Gastroesophageal sphincter (tissue), 4 donors: ENCODE data around the gene BMPR2. TPM values are rescaled to one million over a fixed set of nuclear protein-coding genes. Genes with fewer than 3 reads are reported as not detected.
A peak's percentile ranks its signal among the peaks of the same experiment; 100 is the strongest.

ENCODE experiments used
- ATAC-seq: fragments of 150-250 bp; one replicate; pipeline ENCODE4 v1.9.1; 2016; ENCODE audit warnings: mild to moderate bottlenecking, moderate library complexity
- H3K27ac ChIP-seq, 4 donors: fragments of 200-600 bp; sonication (generic) in 3 of 4; 1 replicate in 3 of 4; 2 replicates in 1 of 4; pipeline ENCODE4 v1.5.1; 2016 to 2019
- H3K27me3 ChIP-seq: fragments of 200-600 bp; sonication (generic); one replicate; pipeline ENCODE4 v1.5.1; 2019
- H3K36me3 ChIP-seq, 2 donors: fragments of 200-600 bp; sonication (generic); one replicate each; pipeline ENCODE4 v1.5.1; 2019; ENCODE audit warnings: control low read depth in 1 of 2
- H3K4me1 ChIP-seq, 3 donors: fragments of 200-600 bp; sonication (generic); 1 replicate in 2 of 3; 2 replicates in 1 of 3; pipeline ENCODE4 v1.5.1; 2016 to 2019; ENCODE audit warnings: control low read depth in 2 of 3
- H3K4me3 ChIP-seq, 2 donors: fragments of 200-600 bp; sonication (generic); one replicate each; pipeline ENCODE4 v1.5.1; 2019; ENCODE audit warnings: mild to moderate bottlenecking in 1 of 2, moderate library complexity in 1 of 2
- H3K9me3 ChIP-seq, 3 donors: fragments of 200-600 bp; sonication (generic); one replicate each; pipeline ENCODE4 v1.5.1; 2017 to 2019; ENCODE audit warnings: control low read depth in 2 of 3
- CTCF ChIP-seq, 4 experiments: fragments of 200-600 bp in 2 of 4; fragments of 450-650 bp in 2 of 4; sonication (generic) in 1 of 4; IDR thresholded peaks; one replicate each; pipeline ENCODE4 v1.5.1; 2017 to 2019; ENCODE audit warnings: antibody characterized with exemption in 4 of 4, mild to moderate bottlenecking in 2 of 4, moderate library complexity in 2 of 4
- EP300 ChIP-seq: sonication (generic); formaldehyde crosslinking; IDR thresholded peaks from one replicate; pipeline ENCODE4 v1.6.1; 2017; ENCODE audit warnings: antibody characterized with exemption, mild to moderate bottlenecking
- POLR2A ChIP-seq, 2 donors: fragments of 450-650 bp; IDR thresholded peaks; one replicate each; pipeline ENCODE4 v1.6.1; 2017; ENCODE audit warnings: antibody characterized with exemption in 2 of 2, mild to moderate bottlenecking in 2 of 2, moderate library complexity in 1 of 2
- POLR2AphosphoS5 ChIP-seq: sonication (generic); formaldehyde crosslinking; IDR thresholded peaks from one replicate; pipeline ENCODE4 v1.6.1; 2017; ENCODE audit warnings: antibody characterized with exemption
- WGBS, 2 donors: methylation state at CpG; one replicate each; pipeline ENCODE4 v1.1.5; 2018; ENCODE audit warnings: low coverage in 1 of 2; 5-methylcytosine and 5-hydroxymethylcytosine counted together
- total RNA-seq, 4 donors: library from RNA; depleted of rRNA; stranded (reverse); fragments of >200 nt; gene quantifications; one replicate each; pipeline ENCODE4 v1.1.0, GENCODE V29; 2016

The BMPR2 gene
- total RNA-seq, 4 donors from 2014 or later, result 53.4 to 86.9 (median 70.0) TPM

- ATAC-seq, result no peak
- TF ChIP-seq EP300 (no peak), CTCF (IDR thresholded peaks at IDR 0.05) (no peak), POLR2AphosphoS5 (no peak), POLR2A (IDR thresholded peaks at IDR 0.05) (no peak)
- no peaks in the 10 kb centered on the region for H3K27me3 ChIP-seq
- H3K36me3 ChIP-seq, result no peaks in the 10 kb centered on the region
- H3K27ac ChIP-seq, result no peak overlapping the region
- WGBS, 2 donors, result 80 to 100% methylated on average over 1 to 2 of the region's 2 CpGs
- no peak overlapping the region for H3K4me3 ChIP-seq
- no peaks in the 10 kb centered on the region for H3K9me3 ChIP-seq
- H3K4me1 ChIP-seq, result no peaks in the 10 kb centered on the region
These were observed 232.2 kb downstream of the BMPR2 start for GRCh38 chr2:202608142-202608852.

GRCh38 chr2:202609381-202610145 is 233.4 kb downstream of the BMPR2 start:
- no peak for TF ChIP-seq POLR2A (IDR thresholded peaks at IDR 0.05)
- no peak for TF ChIP-seq EP300
- TF ChIP-seq POLR2AphosphoS5, result no peak
- TF ChIP-seq CTCF (IDR thresholded peaks at IDR 0.05), result no peak
- Histone ChIP-seq H3K9me3 (no peaks in the 10 kb centered on the region), H3K4me3 (no peak overlapping the region), H3K27ac (peak overlapping the region in 1 of 4 donors; percentile 8), H3K4me1 (no peaks in the 10 kb centered on the region), H3K36me3 (no peaks in the 10 kb centered on the region), H3K27me3 (no peaks in the 10 kb centered on the region)
- ATAC-seq, result peak; percentile 28
- 73 to 85% methylated on average over 2 to 3 of the region's 3 CpGs for WGBS, 2 donors

- no peak for ATAC-seq
- H3K27ac ChIP-seq, result peak overlapping the region in 1 of 4 donors; percentile 8
- H3K36me3 ChIP-seq, result no peaks in the 10 kb centered on the region
- no peaks in the 10 kb centered on the region for H3K27me3 ChIP-seq
- TF ChIP-seq EP300, result no peak
- no peak for TF ChIP-seq POLR2AphosphoS5
- no peak for TF ChIP-seq POLR2A (IDR thresholded peaks at IDR 0.05)
- no peak for TF ChIP-seq CTCF (IDR thresholded peaks at IDR 0.05)
- H3K4me3 ChIP-seq, result no peak overlapping the region
- H3K4me1 ChIP-seq, result no peaks in the 10 kb centered on the region
- 69 to 71% methylated on average over 5 of the region's 5 CpGs for WGBS, 2 donors
- no peaks in the 10 kb centered on the region for H3K9me3 ChIP-seq
These were observed 234.3 kb downstream of the BMPR2 start for GRCh38 chr2:202610380-202610779.

GRCh38 chr2:202612145-202612544 is 236.0 kb downstream of the BMPR2 start:
- no peaks in the 10 kb centered on the region for H3K9me3 ChIP-seq
- H3K36me3 ChIP-seq, result no peaks in the 10 kb centered on the region
- TF ChIP-seq POLR2A (IDR thresholded peaks at IDR 0.05) (no peak), POLR2AphosphoS5 (no peak), EP300 (no peak), CTCF (IDR thresholded peaks at IDR 0.05) (no peak)
- H3K4me3 ChIP-seq, result no peak overlapping the region
- 92 to 100% methylated on average over 1 of the region's 1 CpG for WGBS, 2 donors
- H3K27ac ChIP-seq, result no peak overlapping the region
- no peaks in the 10 kb centered on the region for H3K4me1 ChIP-seq
- no peak for ATAC-seq
- no peaks in the 10 kb centered on the region for H3K27me3 ChIP-seq
